Measurements from ENCODE around the gene ARHGEF4.

DNA sequence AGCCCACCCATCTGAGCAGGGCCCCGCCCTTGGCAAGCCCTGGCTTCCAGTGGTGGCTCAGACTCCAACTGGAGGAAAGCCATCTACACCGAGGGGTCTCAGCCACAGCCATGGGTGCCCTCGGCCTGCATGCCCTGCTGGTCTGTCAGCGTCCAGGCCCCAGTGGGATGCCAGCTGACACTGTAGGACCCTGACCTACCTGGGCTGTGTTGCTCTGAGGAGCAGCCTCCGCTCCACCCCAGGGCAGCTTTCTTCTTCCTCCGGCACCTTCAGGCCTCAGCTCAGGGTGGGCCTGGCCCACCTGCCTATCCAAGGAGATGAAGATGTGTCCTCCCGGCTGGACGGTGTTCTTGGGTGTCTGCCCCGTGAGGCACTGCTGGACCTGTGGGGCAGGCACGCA, 13.9 kb upstream of the ARHGEF4 start:
- TF ChIP-seq CTCF (IDR thresholded peaks at IDR 0.05; ENCODE audit: extremely low read depth in 1 of 2, insufficient read depth in 1 of 2, low read depth in 1 of 2, low read length in 2 of 2) (no peak), POLR2AphosphoS5 (IDR thresholded peaks at IDR 0.05; ENCODE audit: insufficient read depth, low read depth, low read length) (no peak), POLR2A (IDR thresholded peaks at IDR 0.05; ENCODE audit: low read depth, low read length) (no peak), EZH2 (IDR thresholded peaks at IDR 0.05; ENCODE audit: borderline replicate concordance, low read depth, low read length, severe bottlenecking) (no peak), JUN (IDR thresholded peaks at IDR 0.05; ENCODE audit: borderline replicate concordance, insufficient read depth, insufficient read length, low read depth) (no peak), MAX (IDR thresholded peaks at IDR 0.05; ENCODE audit: insufficient read depth, insufficient read length) (no peak)

Measured in endothelial cell of umbilical vein (primary cell).